GM12878 (cell line): Measurements from ENCODE around the gene CRTC1. TPM values are rescaled to one million over a fixed set of nuclear protein-coding genes. Genes with fewer than 3 reads are reported as not detected.

ENCODE experiments used
- ATAC-seq: fragments of 200-7000 bp; cut with Tn5 transposase; 3 replicates; pipeline ENCODE4 v1.9.1; 2020; ENCODE audit warnings: mild to moderate bottlenecking, moderate library complexity
- BruUV-seq: library from RNA; stranded (reverse); fragments of 400-500 nt; replicated peaks from 2 replicates; lab custom pipeline; 2021; lab: Mats Ljungman, UMichigan
- CTCF ChIA-PET: fragments of 300-600 bp; sonication (Branson Sonifier 250); formaldehyde crosslinking; extraction: SDS; loops from one replicate; lab custom pipeline; 2021; ENCODE audit warnings: inconsistent platforms; lab: Yijun Ruan, JAX
- POLR2A ChIA-PET: fragments of 350-600 bp; formaldehyde crosslinking; extraction: SDS; loops from one replicate; lab custom pipeline; 2021; ENCODE audit warnings: inconsistent platforms; lab: Charles Lee
- RAD21 ChIA-PET: fragments of 300-600 bp; sonication (Branson Sonifier 250); formaldehyde crosslinking; loops from one replicate; lab custom pipeline; 2023; ENCODE audit warnings: antibody characterized with exemption; ENCODE audit not compliant: unreplicated experiment; lab: Charles Lee
- SMC1A ChIA-PET: fragments of 300-600 bp; sonication (Branson Sonifier 250); formaldehyde crosslinking; loops from one replicate; lab custom pipeline; 2023; ENCODE audit not compliant: unreplicated experiment, uncharacterized antibody; lab: Charles Lee
- DNase-seq: peaks from one replicate; pipeline ENCODE4 v3.0.0-alpha.2; 2011; ENCODE audit warnings: low read depth, low spot score
- FAIRE-seq: peaks from 3 replicates; lab custom pipeline; 2011; peaks lifted over from hg19 to GRCh38; lab: Jason Lieb, UNC
- H2AFZ ChIP-seq: 2 replicates; pipeline ENCODE4 v1.6.0; 2011; ENCODE audit warnings: low read depth, low read length, control low read depth; ENCODE audit not compliant: control insufficient read depth
- H3K27ac ChIP-seq: 2 replicates; pipeline ENCODE4 v1.5.1; 2011; ENCODE audit warnings: control low read depth; ENCODE audit not compliant: control insufficient read depth, insufficient read depth
- H3K27me3 ChIP-seq, 2 experiments: replicated peaks in 1 of 2; 2 replicates each; pipeline versions ENCODE4 v1.6.0 to v1.6.1; 2011; ENCODE audit warnings: low read length in 1 of 2; ENCODE audit not compliant: control insufficient read depth in 2 of 2, insufficient read depth in 2 of 2
- H3K36me3 ChIP-seq, 2 experiments: 2 replicates each; pipeline ENCODE4 v1.5.1; 2011; ENCODE audit warnings: low read length in 1 of 2; ENCODE audit not compliant: control insufficient read depth in 2 of 2, insufficient read depth in 2 of 2
- H3K4me1 ChIP-seq: 2 replicates; pipeline ENCODE4 v1.6.1; 2011; ENCODE audit warnings: mild to moderate bottlenecking, low read length, moderate library complexity, mixed read lengths; ENCODE audit not compliant: control insufficient read depth, insufficient read depth
- H3K4me2 ChIP-seq: 2 replicates; pipeline ENCODE4 v1.6.0; 2011; ENCODE audit warnings: control low read depth; ENCODE audit not compliant: control insufficient read depth, insufficient read depth
- H3K4me3 ChIP-seq: fragments of 200-600 bp; sonication (generic); 2 replicates; pipeline ENCODE4 v1.5.1; 2016
- H3K79me2 ChIP-seq: 2 replicates; pipeline ENCODE4 v1.6.0; 2011; ENCODE audit warnings: low read length; ENCODE audit not compliant: control insufficient read depth, insufficient read depth
- H3K9ac ChIP-seq: 2 replicates; pipeline ENCODE4 v1.8.0; 2011; ENCODE audit warnings: low read length, control low read depth, mixed read lengths; ENCODE audit not compliant: control insufficient read depth, insufficient read depth
- H3K9me3 ChIP-seq: replicated peaks from 3 replicates; pipeline ENCODE4 v1.5.1; 2011; ENCODE audit warnings: mild to moderate bottlenecking, low read length; ENCODE audit not compliant: control insufficient read depth, insufficient read depth
- H4K20me1 ChIP-seq: 2 replicates; pipeline ENCODE4 v1.6.0; 2011; ENCODE audit not compliant: control insufficient read depth, insufficient read depth
- BRCA1 ChIP-seq: IDR thresholded peaks from 2 replicates; pipeline ENCODE4 v1.6.1; 2011; ENCODE audit warnings: low read depth, low read length, improper control_type of control experiment
- CREB1 ChIP-seq: IDR thresholded peaks from 2 replicates; pipeline ENCODE4 v1.6.1; 2012; ENCODE audit warnings: low read depth, mild to moderate bottlenecking, inconsistent platforms
- CUX1 ChIP-seq: IDR thresholded peaks from 2 replicates; pipeline ENCODE4 v1.6.1; 2012; ENCODE audit warnings: improper control_type of control experiment, low read depth, low read length; ENCODE audit not compliant: insufficient replicate concordance
- FOXM1 ChIP-seq: IDR thresholded peaks from 2 replicates; pipeline ENCODE4 v1.6.1; 2012; ENCODE audit warnings: low read depth, mild to moderate bottlenecking, inconsistent platforms, low read length, moderate library complexity
- HSF1 ChIP-seq: fragments of 150-350 bp; IDR thresholded peaks from 2 replicates; pipeline ENCODE4 v1.6.1; 2014; ENCODE audit warnings: mild to moderate bottlenecking, low read depth, low read length
- IKZF1 ChIP-seq: fragments of 450-650 bp; conservative IDR thresholded peaks from 2 replicates; pipeline ENCODE4 v1.6.1; 2017; ENCODE audit warnings: antibody characterized with exemption, mild to moderate bottlenecking
- IRF4 ChIP-seq: IDR thresholded peaks from 2 replicates; pipeline ENCODE4 v1.6.1; 2011; ENCODE audit warnings: low read depth, low read length
- KDM1A ChIP-seq: fragments of 200-600 bp; sonication (generic); IDR thresholded peaks from 2 replicates; pipeline ENCODE4 v1.6.1; 2016; ENCODE audit warnings: borderline replicate concordance
- MAX ChIP-seq: IDR thresholded peaks from 2 replicates; pipeline ENCODE4 v1.6.1; 2012; ENCODE audit warnings: low read depth, low read length, improper control_type of control experiment
- MEF2A ChIP-seq: IDR thresholded peaks from 2 replicates; pipeline ENCODE4 v1.6.1; 2011; ENCODE audit warnings: low read depth, mild to moderate bottlenecking, low read length, moderate library complexity; ENCODE audit not compliant: insufficient read depth
- MTA2 ChIP-seq: fragments of 450-650 bp; IDR thresholded peaks from 2 replicates; pipeline ENCODE4 v1.6.1; 2016; ENCODE audit warnings: low read depth, mild to moderate bottlenecking, moderate library complexity
- PAX5 ChIP-seq: IDR thresholded peaks from 2 replicates; pipeline ENCODE4 v1.6.1; 2011; ENCODE audit warnings: low read depth, low read length, borderline replicate concordance
- RUNX3 ChIP-seq: IDR thresholded peaks from 2 replicates; pipeline ENCODE4 v1.6.1; 2012; ENCODE audit warnings: low read length, inconsistent platforms
- SMARCA5 ChIP-seq: fragments of 450-650 bp; IDR thresholded peaks from 2 replicates; pipeline ENCODE4 v1.6.1; 2017; ENCODE audit warnings: mild to moderate bottlenecking
- TBL1XR1 ChIP-seq: IDR thresholded peaks from 2 replicates; pipeline ENCODE4 v1.6.1; 2012; ENCODE audit warnings: low read depth, low read length, improper control_type of control experiment
- TCF3 ChIP-seq: IDR thresholded peaks from 2 replicates; pipeline ENCODE4 v1.6.1; 2012; ENCODE audit warnings: low read depth, mild to moderate bottlenecking, low read length, borderline replicate concordance; ENCODE audit not compliant: insufficient read depth
- TCF7 ChIP-seq: IDR thresholded peaks from 2 replicates; pipeline ENCODE4 v1.6.1; 2014; ENCODE audit warnings: antibody characterized with exemption, borderline replicate concordance
- WGBS: methylation state at CpG from one replicate; pipeline ENCODE4 v1.1.6; 2016; ENCODE audit warnings: low lambda C conversion rate; ENCODE audit not compliant: insufficient replicate concordance, insufficient coverage; ENCODE audit errors: missing lambda C conversion rate; 5-methylcytosine and 5-hydroxymethylcytosine counted together
- in situ Hi-C: fragments of 300-500 bp; cut with MboI; formaldehyde crosslinking; loops from 9 replicates; pipeline ENCODE4 v1.14.3; 2018; ENCODE audit warnings: mixed read lengths
- intact Hi-C: fragments of 100-400 bp; cut with micrococcal nuclease; formaldehyde crosslinking; loops from one replicate; pipeline ENCODE4 v1.14.2; 2022; ENCODE audit not compliant: unreplicated experiment
- polyA plus RNA-seq, 11 experiments: library from polyadenylated mRNA; depleted of rRNA in 4 of 11; unstranded in 6 of 11; stranded (reverse) in 5 of 11; fragments of >200 nt; fragmentation: Nextera tagmentation in 4 of 11; fragmentation: Illumina TruSeq in 1 of 11; extraction: Ambion mirVana in 4 of 11; extraction: Trizol in 1 of 11; gene quantifications; 1 replicate in 1 of 11; 2 replicates in 10 of 11; pipeline versions ENCODE4 v1.2.1 to v1.2.3, GENCODE V29; 2011 to 2016; ENCODE audit warnings: inconsistent platforms in 2 of 11, missing spikeins in 2 of 11, low read depth in 1 of 11
- total RNA-seq, 4 experiments: library from RNA; depleted of rRNA in 3 of 4; stranded (reverse); fragments of >200 nt in 3 of 4; fragmentation: Illumina TruSeq in 1 of 4; extraction: Trizol in 1 of 4; gene quantifications; 2 replicates each; pipeline versions ENCODE4 v1.2.1 to v1.2.3, GENCODE V29; 2013 to 2021
- TF ChIP-seq, protein P1 (sequence below): IDR thresholded peaks from 2 replicates; pipeline ENCODE4 v1.6.1; 2012; ENCODE audit warnings: low read depth, low read length, improper control_type of control experiment

CRTC1 gene
- total and polyA plus RNA-seq, 10 of the 15 experiments (the other 5 are each of a cell fraction or from before 2014, with no cell fraction given) = 0.02 to 4.6 (median 1.1) TPM; not detected in 1

DNA sequence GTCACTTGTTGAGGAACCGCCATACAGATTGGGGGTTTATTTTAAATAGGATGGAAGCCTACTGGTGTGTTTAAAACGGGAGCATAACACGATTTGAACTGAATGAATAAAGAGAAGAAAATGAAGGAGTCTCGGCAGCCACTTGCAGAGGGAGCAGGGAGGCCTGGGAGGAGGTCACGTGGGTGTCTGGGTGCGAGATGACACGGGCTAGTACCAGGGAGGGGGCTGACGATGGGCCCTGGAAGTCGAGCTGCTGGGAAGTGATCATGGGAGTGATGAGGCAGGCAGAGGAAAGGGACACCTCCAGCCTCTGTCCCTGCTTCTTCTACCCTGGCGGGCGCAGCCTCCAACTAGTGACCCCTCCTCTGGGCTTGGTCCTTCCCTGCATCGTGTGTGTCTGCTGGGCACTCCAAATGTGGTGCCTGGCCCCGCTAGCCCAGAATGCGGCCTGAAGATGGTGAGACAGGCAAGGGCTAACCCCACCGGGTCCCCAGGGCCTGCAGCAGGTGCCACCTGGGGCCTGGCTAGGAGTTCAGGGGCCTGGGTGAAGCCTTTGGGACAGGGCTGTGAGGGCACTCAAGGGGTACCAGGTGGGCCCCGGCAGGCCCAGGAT, 35.5 kb downstream of the CRTC1 start:
- ATAC-seq (no peak), DNase-seq (no peak), FAIRE-seq (no peak)
- Histone ChIP-seq H3K79me2 (no peaks in the 10 kb centered on the region), H3K27ac (no peak overlapping the region), H4K20me1 (no peaks in the 10 kb centered on the region), H3K4me2 (no peak overlapping the region), H3K4me3 (no peak overlapping the region), H2AFZ (no peak overlapping the region), H3K9ac (no peak overlapping the region), H3K9me3 (no peaks in the 10 kb centered on the region), H3K36me3 (no peaks in the 10 kb centered on the region), H3K4me1 (no peaks in the 10 kb centered on the region), H3K27me3 (no peaks in the 10 kb centered on the region)
- no peak for TF ChIP-seq TBL1XR1
- no peak for TF ChIP-seq RUNX3
- no peak for TF ChIP-seq CREB1
- TF ChIP-seq CUX1 = no peak
- no peak for TF ChIP-seq TCF7
- TF ChIP-seq MTA2 = no peak
- TF ChIP-seq FOXM1 = no peak
- TF ChIP-seq KDM1A = no peak
- TF ChIP-seq, protein P1, sequence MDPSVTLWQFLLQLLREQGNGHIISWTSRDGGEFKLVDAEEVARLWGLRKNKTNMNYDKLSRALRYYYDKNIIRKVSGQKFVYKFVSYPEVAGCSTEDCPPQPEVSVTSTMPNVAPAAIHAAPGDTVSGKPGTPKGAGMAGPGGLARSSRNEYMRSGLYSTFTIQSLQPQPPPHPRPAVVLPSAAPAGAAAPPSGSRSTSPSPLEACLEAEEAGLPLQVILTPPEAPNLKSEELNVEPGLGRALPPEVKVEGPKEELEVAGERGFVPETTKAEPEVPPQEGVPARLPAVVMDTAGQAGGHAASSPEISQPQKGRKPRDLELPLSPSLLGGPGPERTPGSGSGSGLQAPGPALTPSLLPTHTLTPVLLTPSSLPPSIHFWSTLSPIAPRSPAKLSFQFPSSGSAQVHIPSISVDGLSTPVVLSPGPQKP = no peak
- TF ChIP-seq MEF2A = no peak
- no peak for TF ChIP-seq MAX
- TF ChIP-seq IKZF1 = no peak
- no peak for TF ChIP-seq PAX5
- TF ChIP-seq SMARCA5 = no peak
- TF ChIP-seq TCF3 = no peak
- TF ChIP-seq IRF4 = no peak
- TF ChIP-seq BRCA1 = no peak
- no peak for TF ChIP-seq HSF1
- ChIA-PET SMC1A (no interaction called here), POLR2A (no interaction called here), CTCF (no interaction called here), RAD21 (no interaction called here)
- in situ Hi-C loops (no loop called here), intact Hi-C loops (no loop called here)
- 76% methylated on average over 16 of the region's 16 CpGs for WGBS
- BruUV-seq = no TSS peak
